Activated B cell treated with CpG ODN at 0.5 μM for 24 hours (primary cell): ENCODE measurements around the gene CLCN2. TPM values are rescaled to one million over a fixed set of nuclear protein-coding genes. Genes with fewer than 3 reads are reported as not detected.

Source experiments
- ATAC-seq: fragments of 200-7000 bp; cut with Tn5 transposase; one replicate; pipeline ENCODE4 v1.10.0; 2021; ENCODE audit warnings: low read depth, mild to moderate bottlenecking, moderate library complexity
- CTCF ChIA-PET: fragments of 350-600 bp; sonication (Branson Sonifier 250); formaldehyde crosslinking; loops from one replicate; lab custom pipeline; 2021; ENCODE audit warnings: antibody characterized with exemption; lab: Charles Lee
- POLR2A ChIA-PET: fragments of 350-600 bp; sonication (Branson Sonifier 250); formaldehyde crosslinking; loops from one replicate; lab custom pipeline; 2021; ENCODE audit warnings: antibody characterized with exemption; lab: Charles Lee
- DNase-seq: peaks from one replicate; pipeline ENCODE4 v3.0.0; 2022
- H3K27ac Mint-ChIP-seq: one replicate; pipeline ENCODE4 v1.8.0; 2020; ENCODE audit warnings: mixed read lengths
- H3K27me3 Mint-ChIP-seq: one replicate; pipeline ENCODE4 v1.8.0; 2021; ENCODE audit warnings: mixed read lengths
- H3K36me3 Mint-ChIP-seq: one replicate; pipeline ENCODE4 v1.8.0; 2021; ENCODE audit warnings: low read depth, mixed read lengths
- H3K4me1 Mint-ChIP-seq: one replicate; pipeline ENCODE4 v1.8.0; 2021; ENCODE audit warnings: mixed read lengths
- H3K4me3 Mint-ChIP-seq: one replicate; pipeline ENCODE4 v1.8.0; 2020; ENCODE audit warnings: mild to moderate bottlenecking, mixed read lengths
- H3K9me3 Mint-ChIP-seq: one replicate; pipeline ENCODE4 v1.8.0; 2020; ENCODE audit warnings: mixed read lengths
- CTCF ChIP-seq: fragments of 200-600 bp; IDR thresholded peaks from one replicate; pipeline ENCODE4 v1.8.0; 2022; ENCODE audit warnings: antibody characterized with exemption, mild to moderate bottlenecking
- intact Hi-C: fragments of 100-400 bp; cut with micrococcal nuclease; formaldehyde crosslinking; loops from one replicate; pipeline ENCODE4 v1.15.1; 2024
- total RNA-seq: library from RNA; stranded (reverse); gene quantifications from 2 replicates; pipeline ENCODE4 v1.2.3, GENCODE V29; 2022

Gene CLCN2
- total RNA-seq = 3.4 and 3.5 TPM in 2 replicates

- TF ChIP-seq CTCF = no peak
- ChIA-PET POLR2A (interaction anchor here (0.8 kb wide), 1 partner anchor 24 kb away, joined by 3 read pairs; no protein-coding TSS in a partner anchor), CTCF (interaction anchor here (1.1 kb wide), 1 partner anchor 152 kb away, joined by 4 read pairs; no protein-coding TSS in a partner anchor)
- DNase-seq (no peak), ATAC-seq (peak; percentile 36)
- intact Hi-C loops = loop anchor here (5.0 kb wide), 4 partner anchors 351 to 724 kb away; partner anchors contain the start of genes KLHL24 and MAGEF1
- no peaks in the 10 kb centered on the region for H3K27me3 Mint-ChIP-seq
- no peaks in the 10 kb centered on the region for H3K9me3 Mint-ChIP-seq
- peak within 1 kb of the TSS; percentile 96 for H3K4me3 Mint-ChIP-seq
- H3K4me1 Mint-ChIP-seq = peaks cover 25% of the 10 kb centered on the region
- H3K36me3 Mint-ChIP-seq = peaks cover 19% of the 10 kb centered on the region
- H3K27ac Mint-ChIP-seq = peak within 1 kb of the TSS; percentile 90
Measured at GRCh38 chr3:184361532-184361931, at the start of gene CLCN2, which contains the start of gene POLR2H. CLCN2 (minus strand) TSS chr3:184361605; CDS start chr3:184361479, 126 bp downstream. POLR2H (plus strand) TSS chr3:184361710; CDS start chr3:184363493, 1,783 bp downstream.

- Mint-ChIP-seq H3K4me3 (no peak overlapping the region), H3K27ac (no peak overlapping the region), H3K27me3 (peaks cover 8% of the 10 kb centered on the region), H3K4me1 (no peaks in the 10 kb centered on the region), H3K36me3 (no peaks in the 10 kb centered on the region), H3K9me3 (no peaks in the 10 kb centered on the region)
- intact Hi-C loops = no loop called here
- no peak for DNase-seq
- ChIA-PET CTCF (no interaction called here), POLR2A (no interaction called here)
- no peak for TF ChIP-seq CTCF
- no peak for ATAC-seq
Measured at GRCh38 chr3:184409946-184410500, 48.6 kb upstream of the CLCN2 start.

GRCh38 chr3:184409331-184409926 lies 48.0 kb upstream of the CLCN2 start:
- no peak for DNase-seq
- no peak for ATAC-seq
- no peak for TF ChIP-seq CTCF
- ChIA-PET CTCF (no interaction called here), POLR2A (no interaction called here)
- no peak overlapping the region for H3K27ac Mint-ChIP-seq
- no peaks in the 10 kb centered on the region for H3K9me3 Mint-ChIP-seq
- intact Hi-C loops = no loop called here
- peaks cover 8% of the 10 kb centered on the region for H3K27me3 Mint-ChIP-seq
- no peaks in the 10 kb centered on the region for H3K36me3 Mint-ChIP-seq
- no peaks in the 10 kb centered on the region for H3K4me1 Mint-ChIP-seq
- no peak overlapping the region for H3K4me3 Mint-ChIP-seq

GRCh38 chr3:184405075-184406030 lies 43.9 kb upstream of the CLCN2 start:
- Mint-ChIP-seq H3K4me3 (no peak overlapping the region), H3K9me3 (no peaks in the 10 kb centered on the region), H3K27me3 (peaks cover 16% of the 10 kb centered on the region), H3K36me3 (no peaks in the 10 kb centered on the region), H3K4me1 (no peaks in the 10 kb centered on the region), H3K27ac (no peak overlapping the region)
- TF ChIP-seq CTCF = no peak
- no peak for ATAC-seq
- ChIA-PET POLR2A (no interaction called here), CTCF (no interaction called here)
- DNase-seq = no peak
- intact Hi-C loops = no loop called here
